HEK293T (cell line): ENCODE measurements around the gene GPBAR1.

Source experiments
- BHLHE40 ChIP-seq: fragments of 450-650 bp; IDR thresholded peaks from 2 replicates; pipeline ENCODE4 v1.6.1; 2016; ENCODE audit warnings: mild to moderate bottlenecking, moderate library complexity, borderline replicate concordance
- CTBP1 ChIP-seq: fragments of 450-650 bp; IDR thresholded peaks from 2 replicates; pipeline ENCODE4 v1.6.1; 2016; ENCODE audit warnings: borderline replicate concordance
- FOXA1 ChIP-seq: fragments of 450-650 bp; IDR thresholded peaks from 2 replicates; pipeline ENCODE4 v1.6.1; 2016; ENCODE audit warnings: mild to moderate bottlenecking
- FOXM1 ChIP-seq: fragments of 450-650 bp; IDR thresholded peaks from 2 replicates; pipeline ENCODE4 v1.6.1; 2017; ENCODE audit warnings: mild to moderate bottlenecking, borderline replicate concordance
- HDGF ChIP-seq: fragments of 450-650 bp; IDR thresholded peaks from 2 replicates; pipeline ENCODE4 v1.6.1; 2017; ENCODE audit warnings: antibody characterized with exemption, borderline replicate concordance
- NFRKB ChIP-seq: fragments of 450-650 bp; IDR thresholded peaks from 2 replicates; pipeline ENCODE4 v1.6.1; 2016; ENCODE audit warnings: mild to moderate bottlenecking, moderate library complexity
- PKNOX1 ChIP-seq: fragments of 450-650 bp; IDR thresholded peaks from 2 replicates; pipeline ENCODE4 v1.6.1; 2016
- SP1 ChIP-seq: fragments of 450-650 bp; IDR thresholded peaks from 2 replicates; pipeline ENCODE4 v1.6.1; 2017

- TF ChIP-seq BHLHE40 (no peak), CTBP1 (no peak), SP1 (no peak), PKNOX1 (no peak), HDGF (no peak), NFRKB (no peak), FOXA1 (no peak), FOXM1 (no peak)
Measured at GRCh38 chr2:218230882-218231281, 29.9 kb upstream of the GPBAR1 start.
